C4-2B (cell line): Measurements from ENCODE around the gene PEPD.

Source experiments
- H3K27ac ChIP-seq: fragments of 450-650 bp; 2 replicates; pipeline ENCODE4 v1.5.1; 2017
- CTCF ChIP-seq: fragments of 450-650 bp; conservative IDR thresholded peaks from 2 replicates; pipeline ENCODE4 v1.5.1; 2017; ENCODE audit warnings: mild to moderate bottlenecking
- ZFX ChIP-seq: fragments of 450-650 bp; IDR thresholded peaks from 2 replicates; pipeline ENCODE4 v1.6.1; 2017

The PEPD gene

DNA sequence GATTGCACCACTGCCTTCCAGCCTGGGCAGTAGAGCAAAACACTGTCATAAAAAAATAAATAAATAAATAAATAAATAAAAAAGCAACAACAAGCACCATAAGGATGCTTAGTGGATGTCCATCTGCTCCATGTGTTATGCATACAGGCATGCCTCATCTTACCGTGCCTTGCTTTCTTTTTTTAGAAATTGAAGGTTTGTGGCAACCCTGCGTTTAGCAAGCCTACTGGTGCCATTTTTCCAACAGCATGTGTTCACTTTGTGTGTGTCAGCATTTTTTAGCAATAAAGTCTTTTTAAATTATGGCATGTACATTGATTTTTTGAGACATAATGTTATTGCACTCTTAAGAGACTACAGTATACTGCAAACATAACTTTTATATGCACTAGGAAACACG, 68.3 kb downstream of the PEPD start:
- no peak overlapping the region for H3K27ac ChIP-seq
- TF ChIP-seq ZFX = no peak
- TF ChIP-seq CTCF = no peak

GRCh38 chr19:33450689-33451088, 70.9 kb downstream of the PEPD start:
- TF ChIP-seq ZFX = no peak
- no peak for TF ChIP-seq CTCF
- no peak overlapping the region for H3K27ac ChIP-seq

GRCh38 chr19:33449799-33450198, 71.8 kb downstream of the PEPD start:
- TF ChIP-seq CTCF = no peak
- TF ChIP-seq ZFX = no peak
- H3K27ac ChIP-seq = no peak overlapping the region

- TF ChIP-seq CTCF (no peak), ZFX (no peak)
- no peak overlapping the region for H3K27ac ChIP-seq
These were observed 73.5 kb downstream of the PEPD start for GRCh38 chr19:33448159-33448516.

DNA sequence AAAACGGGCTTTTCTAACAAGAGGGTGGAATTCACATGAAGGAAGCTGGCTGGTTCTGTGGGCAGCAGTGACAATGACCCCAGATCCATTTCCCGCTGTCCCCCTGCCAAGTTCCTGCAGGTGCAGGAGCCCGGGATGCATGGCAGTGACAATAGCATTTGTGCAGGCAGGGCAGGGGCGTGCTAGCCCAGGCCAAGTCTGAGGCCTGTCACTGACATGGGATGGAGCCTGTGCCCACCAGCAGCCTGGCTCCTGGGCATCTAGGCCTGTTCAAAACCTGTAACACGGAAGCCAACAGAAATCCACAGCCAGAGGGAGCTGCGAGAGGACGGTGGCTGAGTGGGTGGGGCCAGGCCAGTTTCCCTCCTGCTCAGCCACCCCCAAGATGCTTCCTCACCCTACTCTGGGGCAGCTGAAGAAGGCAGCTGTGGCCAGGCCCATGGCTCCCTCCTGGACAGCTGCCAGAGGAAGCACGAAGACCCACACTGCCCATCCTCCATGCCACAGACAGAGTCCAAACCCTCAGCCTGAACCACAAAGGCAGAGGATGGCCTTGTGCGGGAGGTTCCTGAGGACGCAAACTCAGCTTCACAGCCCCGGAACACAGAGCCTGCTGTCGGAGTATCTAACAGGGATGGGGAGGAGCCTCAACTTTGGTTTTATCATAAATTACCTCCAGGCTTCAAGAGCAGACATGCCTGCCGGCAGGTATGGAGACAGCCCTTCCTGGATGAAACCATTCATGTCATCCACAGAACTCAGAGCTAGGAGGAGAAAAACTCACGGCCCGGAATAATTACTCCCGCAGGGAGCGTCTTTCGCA, 74.0 kb downstream of the PEPD start:
- TF ChIP-seq CTCF (no peak), ZFX (no peak)
- H3K27ac ChIP-seq = no peak overlapping the region

- TF ChIP-seq CTCF (no peak), ZFX (no peak)
- H3K27ac ChIP-seq = no peak overlapping the region
These were observed 75.0 kb downstream of the PEPD start for GRCh38 chr19:33446330-33447293.
